NCI-H2081 (cell line): Measurements from ENCODE around the gene GATD1.
A peak's percentile ranks its signal among the peaks of the same experiment; 100 is the strongest.

Source experiments
- DNase-seq, 2 experiments: peaks; one replicate each; lab custom pipeline; 2025; lab: John Stamatoyannopoulos, UW

Gene GATD1

GRCh38 chr11:778976-779954, 2.0 kb upstream of the GATD1 start:
- DNase-seq = no peak

- peak in 1 of 2 experiments; percentile 26 for DNase-seq
Observed at GRCh38 chr11:776561-777287, 563 bp downstream of the GATD1 start.

GRCh38 chr11:776263-776560, 1.1 kb downstream of the GATD1 start:
- DNase-seq = no peak

GRCh38 chr11:774873-775592, 2.3 kb downstream of the GATD1 start:
- no peak for DNase-seq

GRCh38 chr11:773830-774229, 3.5 kb downstream of the GATD1 start:
- no peak for DNase-seq

GRCh38 chr11:773425-773824, 3.9 kb downstream of the GATD1 start:
- no peak for DNase-seq

- DNase-seq = no peak
Observed at GRCh38 chr11:772429-773390, 4.6 kb downstream of the GATD1 start.

GRCh38 chr11:771617-772204, 5.6 kb downstream of the GATD1 start:
- DNase-seq = no peak

GRCh38 chr11:770642-771616, 6.4 kb downstream of the GATD1 start:
- DNase-seq = no peak

GRCh38 chr11:769887-770641, 7.2 kb downstream of the GATD1 start:
- DNase-seq = no peak

GRCh38 chr11:767238-767637, 10.0 kb downstream of the GATD1 start:
- DNase-seq = no peak

GRCh38 chr11:766936-767210, 10.4 kb downstream of the GATD1 start:
- DNase-seq = no peak

- no peak for DNase-seq
Observed at GRCh38 chr11:766106-766935, 11.0 kb downstream of the GATD1 start.

- DNase-seq = no peak
Observed at GRCh38 chr11:765802-766091, 11.5 kb downstream of the GATD1 start.

GRCh38 chr11:765025-765801, 12.1 kb downstream of the GATD1 start:
- peak; percentile 33 to 41 for DNase-seq

GRCh38 chr11:764322-765024, 12.8 kb downstream of the GATD1 start:
- no peak for DNase-seq
